ENCODE data around the gene HNRNPH1. TPM values are rescaled to one million over a fixed set of nuclear protein-coding genes. Genes with fewer than 3 reads are reported as not detected.

Gene HNRNPH1
- total RNA-seq, 1 donor from 2014 or later, result 458 TPM

GRCh38 chr5:179608131-179608581 is 15.3 kb downstream of the HNRNPH1 start:
- Histone ChIP-seq H3K27me3 (ENCODE audit: insufficient read depth, low read length) (no peaks in the 10 kb centered on the region), H3K4me2 (ENCODE audit: low read length) (no peak overlapping the region), H3K79me2 (ENCODE audit: insufficient read depth, low read length) (peaks cover 18% of the 10 kb centered on the region), H2AFZ (ENCODE audit: low read depth, low read length) (no peak overlapping the region), H3K9ac (ENCODE audit: low read length) (no peak overlapping the region), H3K36me3 (ENCODE audit: insufficient read depth, low read length) (peaks cover 43% of the 10 kb centered on the region), H3K9me3 (ENCODE audit: insufficient read depth, low read depth, low read length) (no peaks in the 10 kb centered on the region), H3K4me3 (ENCODE audit: insufficient read depth, low read depth, low read length) (no peak overlapping the region), H3K4me1 (ENCODE audit: insufficient read depth, low read length) (no peaks in the 10 kb centered on the region), H4K20me1 (ENCODE audit: insufficient read depth, low read length) (peaks cover 85% of the 10 kb centered on the region), H3K27ac (ENCODE audit: low read depth, low read length) (no peak overlapping the region)
- Mint-ChIP-seq H3K4me3 (ENCODE audit: unreplicated experiment) (no peak overlapping the region), H3K27ac (ENCODE audit: unreplicated experiment) (peak overlapping the region; percentile 75), H3K36me3 (ENCODE audit: low read depth, unreplicated experiment) (peaks cover 25% of the 10 kb centered on the region), H3K27me3 (ENCODE audit: low read depth, unreplicated experiment) (no peaks in the 10 kb centered on the region), H3K4me1 (ENCODE audit: low read depth, unreplicated experiment) (peaks cover 10% of the 10 kb centered on the region), H3K9me3 (ENCODE audit: unreplicated experiment) (peaks cover 2% of the 10 kb centered on the region)
- no peak for DNase-seq (ENCODE audit: low read depth)
- FAIRE-seq, result no peak
- TF ChIP-seq EZH2 (IDR thresholded peaks at IDR 0.05; ENCODE audit: insufficient read depth, low read length) (no peak), CTCF (IDR thresholded peaks at IDR 0.05; ENCODE audit: insufficient read depth, low read depth, low read length) (no peak)

DNA sequence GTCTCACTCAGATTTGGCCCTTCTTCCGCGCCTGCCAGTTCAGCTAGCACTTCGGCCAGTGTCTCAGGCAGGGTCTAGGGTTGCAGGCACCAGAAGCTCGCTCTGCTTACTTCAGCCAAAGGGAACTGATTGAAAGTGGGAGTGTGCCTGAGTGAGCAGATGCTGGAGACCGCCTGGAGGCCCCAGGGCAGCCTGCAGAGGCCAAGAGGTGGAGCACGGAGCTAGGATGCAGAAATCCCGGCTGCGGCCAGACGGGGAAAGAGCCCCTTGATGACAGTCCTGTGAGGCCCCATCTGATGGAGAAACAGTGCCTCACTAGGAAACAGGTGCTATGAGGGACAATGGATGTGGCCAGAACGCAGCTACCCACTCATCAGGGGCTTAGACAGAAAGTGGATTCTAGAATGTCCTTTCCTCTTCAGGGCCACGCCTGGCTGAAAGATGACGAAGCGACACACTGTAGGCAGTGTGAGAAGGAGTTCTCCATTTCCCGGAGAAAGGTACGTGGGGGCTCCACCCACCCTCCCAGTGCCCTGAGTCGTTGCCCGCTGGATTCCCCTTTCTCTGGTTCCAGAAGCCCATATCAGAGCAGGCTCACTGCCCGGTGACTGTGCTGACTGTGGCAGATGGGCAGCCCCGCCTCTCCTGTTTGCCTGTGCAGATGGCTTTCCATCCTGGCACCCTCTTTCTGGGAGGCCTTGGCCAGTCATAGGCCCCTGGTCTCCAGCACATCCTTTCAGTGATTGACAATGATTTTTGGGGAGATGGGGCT is 16.1 kb downstream of the HNRNPH1 start:
- Histone ChIP-seq H2AFZ (ENCODE audit: low read depth, low read length) (no peak overlapping the region), H3K9me3 (ENCODE audit: insufficient read depth, low read depth, low read length) (no peaks in the 10 kb centered on the region), H3K4me3 (ENCODE audit: insufficient read depth, low read depth, low read length) (no peak overlapping the region), H3K27me3 (ENCODE audit: insufficient read depth, low read length) (no peaks in the 10 kb centered on the region), H4K20me1 (ENCODE audit: insufficient read depth, low read length) (peaks cover 77% of the 10 kb centered on the region), H3K79me2 (ENCODE audit: insufficient read depth, low read length) (peaks cover 10% of the 10 kb centered on the region), H3K4me1 (ENCODE audit: insufficient read depth, low read length) (no peaks in the 10 kb centered on the region), H3K27ac (ENCODE audit: low read depth, low read length) (no peak overlapping the region), H3K36me3 (ENCODE audit: insufficient read depth, low read length) (peaks cover 40% of the 10 kb centered on the region), H3K4me2 (ENCODE audit: low read length) (no peak overlapping the region), H3K9ac (ENCODE audit: low read length) (no peak overlapping the region)
- H3K4me3 Mint-ChIP-seq (ENCODE audit: unreplicated experiment), result no peak overlapping the region
- DNase-seq (ENCODE audit: low read depth) (no peak), FAIRE-seq (no peak)
- H3K27ac Mint-ChIP-seq (ENCODE audit: unreplicated experiment), result peak overlapping the region; percentile 26
- H3K4me1 Mint-ChIP-seq (ENCODE audit: low read depth, unreplicated experiment), result peaks cover 5% of the 10 kb centered on the region
- no peak for TF ChIP-seq CTCF (IDR thresholded peaks at IDR 0.05; ENCODE audit: insufficient read depth, low read depth, low read length)
- TF ChIP-seq EZH2 (IDR thresholded peaks at IDR 0.05; ENCODE audit: insufficient read depth, low read length), result no peak
- H3K9me3 Mint-ChIP-seq (ENCODE audit: unreplicated experiment), result peaks cover 2% of the 10 kb centered on the region
- peaks cover 22% of the 10 kb centered on the region for H3K36me3 Mint-ChIP-seq (ENCODE audit: low read depth, unreplicated experiment)
- no peaks in the 10 kb centered on the region for H3K27me3 Mint-ChIP-seq (ENCODE audit: low read depth, unreplicated experiment)

DNA sequence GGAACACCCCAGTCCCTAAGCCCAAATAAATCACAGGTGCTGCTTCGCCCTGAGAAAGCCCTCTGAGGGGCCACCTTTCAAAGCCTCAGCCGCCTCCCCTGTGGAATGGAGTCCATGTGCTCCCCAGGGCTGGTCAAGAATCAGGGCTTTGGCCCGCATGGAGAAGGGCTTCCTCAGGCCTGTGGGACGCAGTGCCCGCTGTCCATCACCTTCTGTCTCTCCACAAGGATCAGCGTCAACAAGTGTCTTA is 16.6 kb downstream of the HNRNPH1 start:
- Histone ChIP-seq H4K20me1 (ENCODE audit: insufficient read depth, low read length) (peaks cover 74% of the 10 kb centered on the region), H3K27ac (ENCODE audit: low read depth, low read length) (no peak overlapping the region), H2AFZ (ENCODE audit: low read depth, low read length) (no peak overlapping the region), H3K79me2 (ENCODE audit: insufficient read depth, low read length) (peaks cover 8% of the 10 kb centered on the region), H3K36me3 (ENCODE audit: insufficient read depth, low read length) (peaks cover 43% of the 10 kb centered on the region), H3K27me3 (ENCODE audit: insufficient read depth, low read length) (no peaks in the 10 kb centered on the region), H3K4me2 (ENCODE audit: low read length) (no peak overlapping the region), H3K4me3 (ENCODE audit: insufficient read depth, low read depth, low read length) (no peak overlapping the region), H3K9me3 (ENCODE audit: insufficient read depth, low read depth, low read length) (no peaks in the 10 kb centered on the region), H3K9ac (ENCODE audit: low read length) (no peak overlapping the region), H3K4me1 (ENCODE audit: insufficient read depth, low read length) (no peaks in the 10 kb centered on the region)
- Mint-ChIP-seq H3K36me3 (ENCODE audit: low read depth, unreplicated experiment) (peaks cover 21% of the 10 kb centered on the region), H3K4me3 (ENCODE audit: unreplicated experiment) (no peak overlapping the region), H3K9me3 (ENCODE audit: unreplicated experiment) (peaks cover 2% of the 10 kb centered on the region), H3K27ac (ENCODE audit: unreplicated experiment) (no peak overlapping the region), H3K4me1 (ENCODE audit: low read depth, unreplicated experiment) (peaks cover 4% of the 10 kb centered on the region), H3K27me3 (ENCODE audit: low read depth, unreplicated experiment) (no peaks in the 10 kb centered on the region)
- DNase-seq (ENCODE audit: low read depth), result no peak
- TF ChIP-seq EZH2 (IDR thresholded peaks at IDR 0.05; ENCODE audit: insufficient read depth, low read length) (no peak), CTCF (IDR thresholded peaks at IDR 0.05; ENCODE audit: insufficient read depth, low read depth, low read length) (no peak)
- FAIRE-seq, result no peak
